ENCODE measurements around the gene ARL13A.

The ARL13A gene

GRCh38 chrX:100969408-100969807, at the start of gene ARL13A:
Gene ARL13A, plus strand, starts transcription at chrX:100969708. Its CDS starts 3,982 bp downstream, at chrX:100973690.
- no peaks in the 10 kb centered on the region for H3K9me3 ChIP-seq (ENCODE audit: control insufficient read depth, low read length)
- no peaks in the 10 kb centered on the region for H3K36me3 ChIP-seq (ENCODE audit: control insufficient read depth, insufficient read depth, low read length)
- H3K4me3 ChIP-seq (ENCODE audit: low read length), result no peak within 1 kb of the TSS
- H3K4me1 ChIP-seq (ENCODE audit: control insufficient read depth, insufficient read depth, low read length), result no peaks in the 10 kb centered on the region
- H3K9ac ChIP-seq (ENCODE audit: low read length), result no peak within 1 kb of the TSS
- H3K27me3 ChIP-seq (ENCODE audit: control insufficient read depth, insufficient read depth, low read length), result no peaks in the 10 kb centered on the region

- no peak overlapping the region for H3K4me3 ChIP-seq (ENCODE audit: low read length)
- no peak overlapping the region for H3K9ac ChIP-seq (ENCODE audit: low read length)
- no peaks in the 10 kb centered on the region for H3K27me3 ChIP-seq (ENCODE audit: control insufficient read depth, insufficient read depth, low read length)
- H3K9me3 ChIP-seq (ENCODE audit: control insufficient read depth, low read length), result no peaks in the 10 kb centered on the region
- no peaks in the 10 kb centered on the region for H3K4me1 ChIP-seq (ENCODE audit: control insufficient read depth, insufficient read depth, low read length)
- no peaks in the 10 kb centered on the region for H3K36me3 ChIP-seq (ENCODE audit: control insufficient read depth, insufficient read depth, low read length)
These were observed 45.1 kb upstream of the ARL13A start for GRCh38 chrX:100924375-100924774.

- H3K4me3 ChIP-seq (ENCODE audit: low read length), result no peak overlapping the region
- no peak overlapping the region for H3K9ac ChIP-seq (ENCODE audit: low read length)
- no peaks in the 10 kb centered on the region for H3K9me3 ChIP-seq (ENCODE audit: control insufficient read depth, low read length)
- H3K27me3 ChIP-seq (ENCODE audit: control insufficient read depth, insufficient read depth, low read length), result no peaks in the 10 kb centered on the region
- no peaks in the 10 kb centered on the region for H3K4me1 ChIP-seq (ENCODE audit: control insufficient read depth, insufficient read depth, low read length)
- no peaks in the 10 kb centered on the region for H3K36me3 ChIP-seq (ENCODE audit: control insufficient read depth, insufficient read depth, low read length)
These were observed 43.1 kb upstream of the ARL13A start for GRCh38 chrX:100926453-100926852.

- no peak within 1 kb of the TSS for H3K9ac ChIP-seq (ENCODE audit: low read length)
- H3K4me3 ChIP-seq (ENCODE audit: low read length), result no peak within 1 kb of the TSS
- no peaks in the 10 kb centered on the region for H3K9me3 ChIP-seq (ENCODE audit: control insufficient read depth, low read length)
- no peaks in the 10 kb centered on the region for H3K4me1 ChIP-seq (ENCODE audit: control insufficient read depth, insufficient read depth, low read length)
- no peaks in the 10 kb centered on the region for H3K27me3 ChIP-seq (ENCODE audit: control insufficient read depth, insufficient read depth, low read length)
- no peaks in the 10 kb centered on the region for H3K36me3 ChIP-seq (ENCODE audit: control insufficient read depth, insufficient read depth, low read length)
These were observed 40.6 kb upstream of the ARL13A start, which contains the start of gene XKRX for GRCh38 chrX:100928660-100929613. Gene XKRX, minus strand, starts transcription at chrX:100928917. Its CDS starts 613 bp downstream, at chrX:100928304.

GRCh38 chrX:100931218-100931924, 38.1 kb upstream of the ARL13A start:
- Histone ChIP-seq H3K4me1 (ENCODE audit: control insufficient read depth, insufficient read depth, low read length) (no peaks in the 10 kb centered on the region), H3K27me3 (ENCODE audit: control insufficient read depth, insufficient read depth, low read length) (no peaks in the 10 kb centered on the region), H3K9ac (ENCODE audit: low read length) (no peak overlapping the region), H3K4me3 (ENCODE audit: low read length) (no peak overlapping the region), H3K9me3 (ENCODE audit: control insufficient read depth, low read length) (no peaks in the 10 kb centered on the region), H3K36me3 (ENCODE audit: control insufficient read depth, insufficient read depth, low read length) (no peaks in the 10 kb centered on the region)

GRCh38 chrX:100931925-100932285, 37.6 kb upstream of the ARL13A start:
- Histone ChIP-seq H3K27me3 (ENCODE audit: control insufficient read depth, insufficient read depth, low read length) (no peaks in the 10 kb centered on the region), H3K9me3 (ENCODE audit: control insufficient read depth, low read length) (no peaks in the 10 kb centered on the region), H3K4me3 (ENCODE audit: low read length) (no peak overlapping the region), H3K4me1 (ENCODE audit: control insufficient read depth, insufficient read depth, low read length) (no peaks in the 10 kb centered on the region), H3K9ac (ENCODE audit: low read length) (no peak overlapping the region), H3K36me3 (ENCODE audit: control insufficient read depth, insufficient read depth, low read length) (no peaks in the 10 kb centered on the region)

- H3K4me1 ChIP-seq (ENCODE audit: control insufficient read depth, insufficient read depth, low read length), result no peaks in the 10 kb centered on the region
- no peaks in the 10 kb centered on the region for H3K36me3 ChIP-seq (ENCODE audit: control insufficient read depth, insufficient read depth, low read length)
- H3K4me3 ChIP-seq (ENCODE audit: low read length), result no peak overlapping the region
- no peak overlapping the region for H3K9ac ChIP-seq (ENCODE audit: low read length)
- H3K27me3 ChIP-seq (ENCODE audit: control insufficient read depth, insufficient read depth, low read length), result no peaks in the 10 kb centered on the region
- no peaks in the 10 kb centered on the region for H3K9me3 ChIP-seq (ENCODE audit: control insufficient read depth, low read length)
These were observed 33.7 kb upstream of the ARL13A start for GRCh38 chrX:100935767-100936166.

- no peak overlapping the region for H3K4me3 ChIP-seq (ENCODE audit: low read length)
- no peaks in the 10 kb centered on the region for H3K9me3 ChIP-seq (ENCODE audit: control insufficient read depth, low read length)
- H3K9ac ChIP-seq (ENCODE audit: low read length), result no peak overlapping the region
These were observed 30.2 kb upstream of the ARL13A start for GRCh38 chrX:100939333-100939732.

GRCh38 chrX:100944601-100945000, 24.9 kb upstream of the ARL13A start:
- Histone ChIP-seq H3K27me3 (ENCODE audit: control insufficient read depth, insufficient read depth, low read length) (no peaks in the 10 kb centered on the region), H3K36me3 (ENCODE audit: control insufficient read depth, insufficient read depth, low read length) (no peaks in the 10 kb centered on the region), H3K9ac (ENCODE audit: low read length) (no peak overlapping the region), H3K9me3 (ENCODE audit: control insufficient read depth, low read length) (no peaks in the 10 kb centered on the region), H3K4me3 (ENCODE audit: low read length) (no peak overlapping the region), H3K4me1 (ENCODE audit: control insufficient read depth, insufficient read depth, low read length) (no peaks in the 10 kb centered on the region)

More at GRCh38 chrX:100939333-100939732, 30.2 kb upstream of the ARL13A start:
- H3K27me3 ChIP-seq (ENCODE audit: control insufficient read depth, insufficient read depth, low read length), result no peaks in the 10 kb centered on the region
- no peaks in the 10 kb centered on the region for H3K4me1 ChIP-seq (ENCODE audit: control insufficient read depth, insufficient read depth, low read length)
- H3K36me3 ChIP-seq (ENCODE audit: control insufficient read depth, insufficient read depth, low read length), result no peaks in the 10 kb centered on the region

GRCh38 chrX:100946299-100946927, 23.1 kb upstream of the ARL13A start:
- Histone ChIP-seq H3K27me3 (ENCODE audit: control insufficient read depth, insufficient read depth, low read length) (no peaks in the 10 kb centered on the region), H3K4me1 (ENCODE audit: control insufficient read depth, insufficient read depth, low read length) (no peaks in the 10 kb centered on the region), H3K9ac (ENCODE audit: low read length) (no peak overlapping the region), H3K36me3 (ENCODE audit: control insufficient read depth, insufficient read depth, low read length) (no peaks in the 10 kb centered on the region), H3K4me3 (ENCODE audit: low read length) (no peak overlapping the region), H3K9me3 (ENCODE audit: control insufficient read depth, low read length) (no peaks in the 10 kb centered on the region)

- no peaks in the 10 kb centered on the region for H3K9me3 ChIP-seq (ENCODE audit: control insufficient read depth, low read length)
- no peak overlapping the region for H3K4me3 ChIP-seq (ENCODE audit: low read length)
- no peaks in the 10 kb centered on the region for H3K36me3 ChIP-seq (ENCODE audit: control insufficient read depth, insufficient read depth, low read length)
- H3K9ac ChIP-seq (ENCODE audit: low read length), result no peak overlapping the region
- H3K27me3 ChIP-seq (ENCODE audit: control insufficient read depth, insufficient read depth, low read length), result no peaks in the 10 kb centered on the region
- H3K4me1 ChIP-seq (ENCODE audit: control insufficient read depth, insufficient read depth, low read length), result no peaks in the 10 kb centered on the region
These were observed 21.0 kb upstream of the ARL13A start for GRCh38 chrX:100948557-100948956.

GRCh38 chrX:100962811-100963210, 6.7 kb upstream of the ARL13A start:
- no peaks in the 10 kb centered on the region for H3K4me1 ChIP-seq (ENCODE audit: control insufficient read depth, insufficient read depth, low read length)
- H3K27me3 ChIP-seq (ENCODE audit: control insufficient read depth, insufficient read depth, low read length), result no peaks in the 10 kb centered on the region
- no peak overlapping the region for H3K9ac ChIP-seq (ENCODE audit: low read length)
- no peaks in the 10 kb centered on the region for H3K9me3 ChIP-seq (ENCODE audit: control insufficient read depth, low read length)
- H3K4me3 ChIP-seq (ENCODE audit: low read length), result no peak overlapping the region
- no peaks in the 10 kb centered on the region for H3K36me3 ChIP-seq (ENCODE audit: control insufficient read depth, insufficient read depth, low read length)

Data from mucosa of stomach (tissue), 1 donor.